ENCODE measurements around the gene CFAP74. TPM values are rescaled to one million over a fixed set of nuclear protein-coding genes. Genes with fewer than 3 reads are reported as not detected.
"Not testable (repeated sequence)": the region's sequence is repeated elsewhere in the genome, so short reads cannot be mapped to it uniquely, and the experiment has no call there.

Gene CFAP74
- total and polyA plus RNA-seq, 3 donors from 2014 or later = 16.4 to 25.5 (median 24.9) TPM

- Histone ChIP-seq H3K4me3 (no peak overlapping the region), H3K4me1 (no peaks in the 10 kb centered on the region), H3K9me3 (no peaks in the 10 kb centered on the region), H3K36me3 (ENCODE audit: low read depth, missing control alignments) (no peaks in the 10 kb centered on the region), H3K27ac (no peak overlapping the region), H3K27me3 (no peaks in the 10 kb centered on the region)
- no peak for DNase-seq
- 92 to 95% methylated on average over 57 to 59 of the region's 61 CpGs for WGBS, 2 donors
- intact Hi-C loops (cut with DNase I; ENCODE audit: low total_unique reads) = no loop called here
- TF ChIP-seq POLR2A (IDR thresholded peaks at IDR 0.05) = no peak
- no peak for TF ChIP-seq CTCF (IDR thresholded peaks at IDR 0.05)
These were observed 24.0 kb downstream of the CFAP74 start for GRCh38 chr1:1979482-1980165.

- intact Hi-C loops (cut with DNase I; ENCODE audit: low total_unique reads); H3K4me1 ChIP-seq; H3K27me3 ChIP-seq; H3K9me3 ChIP-seq; H3K4me3 ChIP-seq; DNase-seq; H3K36me3 ChIP-seq (ENCODE audit: low read depth, missing control alignments); H3K27ac ChIP-seq: not testable (repeated sequence)
- 89 to 91% methylated on average over 50 to 51 of the region's 51 CpGs for WGBS, 2 donors
These were observed 24.7 kb downstream of the CFAP74 start for GRCh38 chr1:1978690-1979481.

DNA sequence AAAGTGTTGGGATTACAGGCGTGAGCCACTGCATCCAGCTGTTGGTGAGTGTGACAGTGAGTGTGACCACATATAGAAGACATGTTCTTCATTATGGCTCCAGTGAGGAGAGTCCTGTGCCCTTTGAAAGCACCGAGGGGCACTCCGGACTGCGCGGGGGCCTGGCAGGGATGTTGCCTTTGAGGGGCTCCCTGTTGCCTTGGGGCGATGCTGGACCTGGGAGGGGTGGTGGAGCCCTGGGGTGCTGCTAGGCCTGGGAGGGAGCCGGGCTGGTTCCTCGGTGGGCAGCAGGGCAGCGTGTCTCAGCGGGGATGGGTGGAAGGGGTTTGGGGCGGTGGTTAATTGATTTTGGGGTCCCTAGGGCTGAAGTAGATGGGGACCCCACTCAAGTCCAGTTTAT, 25.5 kb downstream of the CFAP74 start:
- TF ChIP-seq POLR2A (IDR thresholded peaks at IDR 0.05) (no peak), CTCF (IDR thresholded peaks at IDR 0.05) (no peak)
- no peak overlapping the region for H3K4me3 ChIP-seq
- no peaks in the 10 kb centered on the region for H3K36me3 ChIP-seq (ENCODE audit: low read depth, missing control alignments)
- H3K4me1 ChIP-seq = no peaks in the 10 kb centered on the region
- H3K9me3 ChIP-seq = no peaks in the 10 kb centered on the region
- no peaks in the 10 kb centered on the region for H3K27me3 ChIP-seq
- WGBS, 2 donors = 90 to 98% methylated on average over 10 to 11 of the region's 11 CpGs
- no peak overlapping the region for H3K27ac ChIP-seq
- intact Hi-C loops (cut with DNase I; ENCODE audit: low total_unique reads) = no loop called here
- no peak for DNase-seq

- WGBS, 2 donors = 88 to 89% methylated on average over 18 to 19 of the region's 19 CpGs
- no peaks in the 10 kb centered on the region for H3K27me3 ChIP-seq
- intact Hi-C loops (cut with DNase I; ENCODE audit: low total_unique reads) = no loop called here
- TF ChIP-seq CTCF (IDR thresholded peaks at IDR 0.05) = no peak
- no peak for TF ChIP-seq POLR2A (IDR thresholded peaks at IDR 0.05)
- H3K27ac ChIP-seq = no peak overlapping the region
- H3K36me3 ChIP-seq (ENCODE audit: low read depth, missing control alignments) = no peaks in the 10 kb centered on the region
- no peak for DNase-seq
- H3K4me3 ChIP-seq = no peak overlapping the region
- no peaks in the 10 kb centered on the region for H3K9me3 ChIP-seq
- no peaks in the 10 kb centered on the region for H3K4me1 ChIP-seq
These were observed 27.6 kb downstream of the CFAP74 start for GRCh38 chr1:1976031-1976430.

DNA sequence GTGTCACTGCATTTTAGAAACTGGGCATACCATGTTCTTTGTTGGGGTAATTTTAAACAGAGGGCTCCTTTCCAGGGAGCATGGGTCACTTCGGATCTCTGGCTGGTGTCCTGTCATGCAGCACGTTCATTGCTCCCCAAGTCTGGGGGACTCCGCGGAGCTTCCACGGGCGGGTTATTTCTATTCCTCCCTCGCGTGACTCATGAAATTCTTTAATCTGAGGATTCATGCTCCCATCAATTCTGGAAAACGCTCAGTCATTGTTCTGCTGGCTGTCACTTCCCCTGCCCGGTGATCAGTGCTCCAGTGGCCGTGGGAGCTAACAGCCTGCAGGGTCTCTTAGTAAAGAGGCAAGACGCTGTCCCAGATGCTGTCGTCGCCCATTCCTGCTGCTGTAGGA, 28.1 kb downstream of the CFAP74 start:
- 83 to 85% methylated on average over 14 of the region's 14 CpGs for WGBS, 2 donors
- H3K27me3 ChIP-seq = no peaks in the 10 kb centered on the region

More for the DNA sequence above, 28.1 kb downstream of the CFAP74 start:
- no peak for TF ChIP-seq POLR2A (IDR thresholded peaks at IDR 0.05)
- TF ChIP-seq CTCF (IDR thresholded peaks at IDR 0.05) = no peak
- H3K9me3 ChIP-seq = no peaks in the 10 kb centered on the region
- no peak for DNase-seq
- no peak overlapping the region for H3K4me3 ChIP-seq
- no peaks in the 10 kb centered on the region for H3K4me1 ChIP-seq
- intact Hi-C loops (cut with DNase I; ENCODE audit: low total_unique reads) = no loop called here
- H3K36me3 ChIP-seq (ENCODE audit: low read depth, missing control alignments) = no peaks in the 10 kb centered on the region
- H3K27ac ChIP-seq = no peak overlapping the region

Measured in testis (tissue), 3 donors.